K562 (cell line): ENCODE results near the gene RERE.

Experiments used
- CBX1 ChIP-seq: sonication (generic); IDR thresholded peaks from 2 replicates; pipeline ENCODE4 v1.6.1; 2016; ENCODE audit warnings: antibody characterized with exemption, low read depth, mild to moderate bottlenecking
- IRF2 ChIP-seq: sonication (generic); formaldehyde crosslinking; IDR thresholded peaks from 2 replicates; pipeline ENCODE4 v1.8.1; 2022; ENCODE audit warnings: mild to moderate bottlenecking, missing genetic modification reagents
- MEF2A ChIP-seq: IDR thresholded peaks from 2 replicates; pipeline ENCODE4 v1.6.1; 2011; ENCODE audit warnings: low read depth, mild to moderate bottlenecking, low read length, moderate library complexity; ENCODE audit not compliant: control insufficient read depth
- MEF2D ChIP-seq: conservative IDR thresholded peaks from 2 replicates; pipeline ENCODE4 v1.6.1; 2016; ENCODE audit warnings: low read depth, missing genetic modification characterization, missing compliant biosample characterization
- PHB2 ChIP-seq: fragments of 450-650 bp; IDR thresholded peaks from 2 replicates; pipeline ENCODE4 v1.6.1; 2017; ENCODE audit warnings: low read depth
- POLR2A ChIP-seq: fragments of 450-650 bp; conservative IDR thresholded peaks from 2 replicates; pipeline ENCODE4 v1.6.1; 2016
- POLR2B ChIP-seq: fragments of 450-650 bp; IDR thresholded peaks from 2 replicates; pipeline ENCODE4 v1.6.1; 2018; ENCODE audit warnings: low read depth; ENCODE audit not compliant: partially characterized antibody
- TSC22D4 ChIP-seq: fragments of 450-650 bp; IDR thresholded peaks from 2 replicates; pipeline ENCODE4 v1.6.1; 2016; ENCODE audit warnings: missing genetic modification characterization, missing biosample characterization, control low read depth
- ZNF274 ChIP-seq: IDR thresholded peaks from 2 replicates; pipeline ENCODE4 v1.6.1; 2011; ENCODE audit warnings: low read depth, mild to moderate bottlenecking, low read length, moderate library complexity, borderline replicate concordance
- ZNF561 ChIP-seq: fragments of 450-650 bp; formaldehyde crosslinking; conservative IDR thresholded peaks from 2 replicates; pipeline ENCODE4 v1.4.0; 2020; ENCODE audit warnings: mild to moderate bottlenecking, moderate library complexity
- TF ChIP-seq, protein P1 (sequence below), 3 experiments: IDR thresholded peaks in 2 of 3; conservative IDR thresholded peaks in 1 of 3; 2 replicates each; pipeline ENCODE4 v1.5.1; 2011 to 2012; ENCODE audit warnings: low read length in 3 of 3, mild to moderate bottlenecking in 3 of 3, control low read depth in 2 of 3, improper control_type of control experiment in 1 of 3, inconsistent platforms in 1 of 3, low read depth in 1 of 3, mixed read lengths in 1 of 3, moderate library complexity in 1 of 3; ENCODE audit not compliant: insufficient read depth in 2 of 3
- TF ChIP-seq, protein P2 (sequence below): sonication (generic); formaldehyde crosslinking; IDR thresholded peaks from 2 replicates; pipeline ENCODE4 v1.4.0; 2020; ENCODE audit warnings: mild to moderate bottlenecking, missing genetic modification reagents

DNA sequence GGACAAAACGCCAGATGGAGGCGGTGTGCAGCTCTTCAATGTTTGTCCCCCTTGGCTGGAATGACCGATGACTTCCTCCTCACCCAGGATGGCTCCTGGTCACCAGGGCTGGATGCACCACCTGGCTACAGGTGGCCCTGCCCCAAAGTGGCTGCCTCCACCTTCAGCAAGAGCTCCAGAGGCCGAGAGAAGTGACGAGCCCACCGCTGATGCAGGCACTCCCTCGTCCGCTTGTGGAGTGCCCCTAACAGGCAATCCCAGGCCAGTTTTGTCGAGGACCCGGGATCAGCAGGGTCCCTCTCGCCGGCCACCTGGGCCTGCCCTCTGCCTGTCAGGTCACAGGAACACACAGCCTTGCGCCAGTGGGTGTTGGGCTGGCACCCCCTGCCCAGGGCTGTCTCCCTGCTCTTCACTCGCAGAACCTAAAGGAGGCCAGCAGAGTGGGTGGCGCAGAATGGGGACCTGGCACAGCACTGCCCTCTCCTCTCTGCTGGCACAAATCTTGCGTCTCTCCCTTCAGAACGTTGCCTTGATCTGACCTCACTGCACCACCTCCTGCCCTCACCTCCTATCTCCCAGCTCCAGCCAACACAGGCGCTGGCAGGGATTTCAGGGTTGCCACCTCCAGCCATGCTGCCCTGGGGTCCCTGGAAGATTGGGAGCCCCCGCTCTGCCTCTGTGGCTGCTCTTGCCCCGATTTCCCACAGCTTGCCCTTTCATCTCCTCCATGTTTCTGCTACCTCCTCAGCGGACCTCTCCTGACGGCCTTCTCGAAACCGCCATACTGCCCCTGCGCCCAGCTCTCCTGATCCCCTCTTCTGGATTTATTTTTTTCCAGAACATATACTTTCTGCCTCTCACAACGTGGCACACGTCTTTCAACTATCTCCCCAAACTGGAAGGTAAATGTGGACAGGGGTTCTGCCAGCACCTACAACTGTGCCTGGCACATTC lies 460.9 kb downstream of the RERE start:
- TF ChIP-seq IRF2 (CRISPR knock-in tag) (no peak), MEF2D (tag) (no peak), POLR2A (no peak), PHB2 (no peak), MEF2A (no peak), ZNF274 (no peak), TSC22D4 (no peak), CBX1 (no peak), ZNF561 (CRISPR knock-in tag) (no peak), POLR2B (no peak)
- TF ChIP-seq, protein P1, sequence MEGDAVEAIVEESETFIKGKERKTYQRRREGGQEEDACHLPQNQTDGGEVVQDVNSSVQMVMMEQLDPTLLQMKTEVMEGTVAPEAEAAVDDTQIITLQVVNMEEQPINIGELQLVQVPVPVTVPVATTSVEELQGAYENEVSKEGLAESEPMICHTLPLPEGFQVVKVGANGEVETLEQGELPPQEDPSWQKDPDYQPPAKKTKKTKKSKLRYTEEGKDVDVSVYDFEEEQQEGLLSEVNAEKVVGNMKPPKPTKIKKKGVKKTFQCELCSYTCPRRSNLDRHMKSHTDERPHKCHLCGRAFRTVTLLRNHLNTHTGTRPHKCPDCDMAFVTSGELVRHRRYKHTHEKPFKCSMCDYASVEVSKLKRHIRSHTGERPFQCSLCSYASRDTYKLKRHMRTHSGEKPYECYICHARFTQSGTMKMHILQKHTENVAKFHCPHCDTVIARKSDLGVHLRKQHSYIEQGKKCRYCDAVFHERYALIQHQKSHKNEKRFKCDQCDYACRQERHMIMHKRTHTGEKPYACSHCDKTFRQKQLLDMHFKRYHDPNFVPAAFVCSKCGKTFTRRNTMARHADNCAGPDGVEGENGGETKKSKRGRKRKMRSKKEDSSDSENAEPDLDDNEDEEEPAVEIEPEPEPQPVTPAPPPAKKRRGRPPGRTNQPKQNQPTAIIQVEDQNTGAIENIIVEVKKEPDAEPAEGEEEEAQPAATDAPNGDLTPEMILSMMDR (IDR thresholded peaks at IDR 0.05 in 2 of 3, conservative IDR thresholded peaks at IDR 0.05 in 1 of 3; ENCODE audit: insufficient read depth in 2 of 3, low read depth in 1 of 3, low read length in 3 of 3) = no peak
- TF ChIP-seq, protein P2, sequence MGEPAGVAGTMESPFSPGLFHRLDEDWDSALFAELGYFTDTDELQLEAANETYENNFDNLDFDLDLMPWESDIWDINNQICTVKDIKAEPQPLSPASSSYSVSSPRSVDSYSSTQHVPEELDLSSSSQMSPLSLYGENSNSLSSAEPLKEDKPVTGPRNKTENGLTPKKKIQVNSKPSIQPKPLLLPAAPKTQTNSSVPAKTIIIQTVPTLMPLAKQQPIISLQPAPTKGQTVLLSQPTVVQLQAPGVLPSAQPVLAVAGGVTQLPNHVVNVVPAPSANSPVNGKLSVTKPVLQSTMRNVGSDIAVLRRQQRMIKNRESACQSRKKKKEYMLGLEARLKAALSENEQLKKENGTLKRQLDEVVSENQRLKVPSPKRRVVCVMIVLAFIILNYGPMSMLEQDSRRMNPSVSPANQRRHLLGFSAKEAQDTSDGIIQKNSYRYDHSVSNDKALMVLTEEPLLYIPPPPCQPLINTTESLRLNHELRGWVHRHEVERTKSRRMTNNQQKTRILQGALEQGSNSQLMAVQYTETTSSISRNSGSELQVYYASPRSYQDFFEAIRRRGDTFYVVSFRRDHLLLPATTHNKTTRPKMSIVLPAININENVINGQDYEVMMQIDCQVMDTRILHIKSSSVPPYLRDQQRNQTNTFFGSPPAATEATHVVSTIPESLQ (CRISPR knock-in tag) = no peak
